HG02870 (cell line): ENCODE measurements around the gene ADAMTS12.
"Not testable (repeated sequence)": the region's sequence is repeated elsewhere in the genome, so short reads cannot be mapped to it uniquely, and the experiment has no call there.

Experiments used
- ATAC-seq: cut with Tn5 transposase; IDR thresholded peaks from one replicate; pipeline ENCODE4 v1.9.1; 2021; ENCODE audit warnings: mild to moderate bottlenecking, moderate library complexity; ENCODE audit not compliant: unreplicated experiment

Gene ADAMTS12

GRCh38 chr5:33891788-33892619 is at the start of gene ADAMTS12:
Gene ADAMTS12, minus strand, starts transcription at chr5:33891990. Its CDS starts 134 bp downstream, at chr5:33891856.
- ATAC-seq, result no peak

GRCh38 chr5:33941090-33941489 is 49.3 kb upstream of the ADAMTS12 start:
- no peak for ATAC-seq

- ATAC-seq, result no peak
Measured at GRCh38 chr5:33939556-33940262, 47.9 kb upstream of the ADAMTS12 start.

- ATAC-seq, result no peak
Measured at GRCh38 chr5:33938881-33939280, 47.1 kb upstream of the ADAMTS12 start.

- ATAC-seq, result no peak
Measured at GRCh38 chr5:33938507-33938796, 46.7 kb upstream of the ADAMTS12 start.

- no peak for ATAC-seq
Measured at GRCh38 chr5:33937707-33938506, 46.1 kb upstream of the ADAMTS12 start.

- ATAC-seq, result no peak
Measured at GRCh38 chr5:33937017-33937706, 45.4 kb upstream of the ADAMTS12 start.

- ATAC-seq, result no peak
Measured at GRCh38 chr5:33936381-33937016, 44.7 kb upstream of the ADAMTS12 start, which contains the start of gene RXFP3. Gene RXFP3, plus strand, starts transcription at chr5:33936386. Its CDS starts 355 bp downstream, at chr5:33936741.

GRCh38 chr5:33936004-33936380 is 44.2 kb upstream of the ADAMTS12 start:
- no peak for ATAC-seq

- peak; percentile 24 for ATAC-seq
Measured at GRCh38 chr5:33934176-33934575, 42.4 kb upstream of the ADAMTS12 start.

- ATAC-seq, result peak; percentile 90
Measured at GRCh38 chr5:33933723-33934169, 42.0 kb upstream of the ADAMTS12 start.

GRCh38 chr5:33931136-33931535 is 39.3 kb upstream of the ADAMTS12 start:
- ATAC-seq, result no peak

- no peak for ATAC-seq
Measured at GRCh38 chr5:33929925-33930690, 38.3 kb upstream of the ADAMTS12 start.

GRCh38 chr5:33928283-33928682 is 36.5 kb upstream of the ADAMTS12 start:
- ATAC-seq, result no peak

- no peak for ATAC-seq
Measured at GRCh38 chr5:33927685-33928084, 35.9 kb upstream of the ADAMTS12 start.

- no peak for ATAC-seq
Measured at GRCh38 chr5:33925278-33925677, 33.5 kb upstream of the ADAMTS12 start.

GRCh38 chr5:33921002-33921401 is 29.2 kb upstream of the ADAMTS12 start:
- no peak for ATAC-seq

- not testable (repeated sequence) for ATAC-seq
Measured at GRCh38 chr5:33914844-33915243, 23.1 kb upstream of the ADAMTS12 start.

GRCh38 chr5:33906248-33906647 is 14.5 kb upstream of the ADAMTS12 start:
- ATAC-seq, result not testable (repeated sequence)

GRCh38 chr5:33905381-33905780 is 13.6 kb upstream of the ADAMTS12 start:
- ATAC-seq, result no peak
